HepG2 (cell line): ENCODE results near the gene IQCC. TPM values are rescaled to one million over a fixed set of nuclear protein-coding genes. Genes with fewer than 3 reads are reported as not detected.
A peak's percentile ranks its signal among the peaks of the same experiment; 100 is the strongest.

ENCODE experiments used
- ATF2 ChIP-seq: sonication (generic); formaldehyde crosslinking; IDR thresholded peaks from 2 replicates; pipeline ENCODE4 v1.4.0; 2020; ENCODE audit warnings: missing genetic modification reagents
- ETV5 ChIP-seq: IDR thresholded peaks from 2 replicates; pipeline ENCODE4 v1.6.1; 2018; ENCODE audit warnings: missing biosample characterization, missing genetic modification reagents, inconsistent platforms, borderline replicate concordance
- JDP2 ChIP-seq: sonication (generic); formaldehyde crosslinking; IDR thresholded peaks from 2 replicates; pipeline ENCODE4 v1.8.1; 2022; ENCODE audit warnings: missing genetic modification reagents, borderline replicate concordance
- KDM2A ChIP-seq: sonication (generic); formaldehyde crosslinking; IDR thresholded peaks from 2 replicates; pipeline ENCODE4 v1.4.0; 2020; ENCODE audit warnings: low read depth, missing genetic modification reagents, borderline replicate concordance
- MAFK ChIP-seq, 2 experiments: IDR thresholded peaks in 1 of 2; conservative IDR thresholded peaks in 1 of 2; 2 replicates each; pipeline ENCODE4 v1.6.1; 2011; ENCODE audit warnings: improper control_type of control experiment in 2 of 2, low read length in 2 of 2
- NFATC3 ChIP-seq: sonication (generic); formaldehyde crosslinking; IDR thresholded peaks from 2 replicates; pipeline ENCODE4 v1.5.1; 2020; ENCODE audit warnings: mild to moderate bottlenecking, missing genetic modification reagents
- NR2F6 ChIP-seq, 2 experiments: IDR thresholded peaks; 2 replicates each; pipeline ENCODE4 v1.6.1; 2016; ENCODE audit warnings: antibody characterized with exemption in 1 of 2, mild to moderate bottlenecking in 1 of 2
- PRDM15 ChIP-seq: sonication (generic); formaldehyde crosslinking; IDR thresholded peaks from 2 replicates; pipeline ENCODE4 v1.4.0; 2020; ENCODE audit warnings: missing genetic modification reagents
- RCOR2 ChIP-seq: IDR thresholded peaks from 2 replicates; pipeline ENCODE4 v1.6.1; 2016; ENCODE audit warnings: missing biosample characterization, missing genetic modification reagents
- SP4 ChIP-seq: sonication (generic); formaldehyde crosslinking; IDR thresholded peaks from 2 replicates; pipeline ENCODE4 v1.8.1; 2023; ENCODE audit warnings: mild to moderate bottlenecking, missing genetic modification reagents
- THAP8 ChIP-seq: sonication (generic); formaldehyde crosslinking; IDR thresholded peaks from 2 replicates; pipeline ENCODE4 v1.5.1; 2020; ENCODE audit warnings: missing genetic modification reagents, mild to moderate bottlenecking, borderline replicate concordance
- XBP1 ChIP-seq: sonication (generic); formaldehyde crosslinking; IDR thresholded peaks from 2 replicates; pipeline ENCODE4 v1.5.0; 2020; ENCODE audit warnings: missing genetic modification reagents
- ZBTB43 ChIP-seq: sonication (generic); formaldehyde crosslinking; conservative IDR thresholded peaks from 2 replicates; pipeline ENCODE4 v1.4.0; 2020; ENCODE audit warnings: missing genetic modification reagents
- ZNF253 ChIP-seq: sonication (generic); formaldehyde crosslinking; IDR thresholded peaks from 2 replicates; pipeline ENCODE4 v1.8.0; 2022; ENCODE audit warnings: mild to moderate bottlenecking, missing genetic modification reagents, borderline replicate concordance
- ZNF484 ChIP-seq: sonication (generic); formaldehyde crosslinking; IDR thresholded peaks from 2 replicates; pipeline ENCODE4 v1.5.1; 2020; ENCODE audit warnings: mild to moderate bottlenecking, low read depth, missing genetic modification reagents, borderline replicate concordance
- ZNF574 ChIP-seq: sonication (generic); formaldehyde crosslinking; IDR thresholded peaks from 2 replicates; pipeline ENCODE4 v1.4.0; 2020; ENCODE audit warnings: missing genetic modification reagents
- ZNF740 ChIP-seq: sonication (generic); formaldehyde crosslinking; IDR thresholded peaks from 2 replicates; pipeline ENCODE4 v1.4.0; 2020; ENCODE audit warnings: missing genetic modification reagents
- polyA plus RNA-seq, 8 experiments: library from polyadenylated mRNA; depleted of rRNA in 3 of 8; stranded (reverse) in 7 of 8; unstranded in 1 of 8; fragments of >200 nt; fragmentation: Illumina TruSeq in 4 of 8; extraction: Trizol in 4 of 8; gene quantifications; 2 replicates each; pipeline versions ENCODE4 v1.2.1 to v1.2.3, GENCODE V29; 2011 to 2016; ENCODE audit warnings: low read depth in 4 of 8, missing spikeins in 1 of 8, mixed read lengths in 1 of 8; ENCODE audit not compliant: insufficient read depth in 1 of 8
- total RNA-seq, 5 experiments: library from RNA; depleted of rRNA; stranded (reverse); fragments of >200 nt; fragmentation: Illumina TruSeq; extraction: Trizol; gene quantifications; 2 replicates each; pipeline ENCODE4 v1.2.3, GENCODE V29; 2016; ENCODE audit warnings: low read depth in 1 of 5

IQCC gene
- total and polyA plus RNA-seq, 2 of the 13 experiments (the other 11 are each of a cell fraction or from before 2014, with no cell fraction given): 1.7 to 3.0 TPM

- no peak for TF ChIP-seq NR2F6 (IDR thresholded peaks at IDR 0.05)
- no peak for TF ChIP-seq NR2F6 (CRISPR knock-in tag; IDR thresholded peaks at IDR 0.05)
- TF ChIP-seq PRDM15 (CRISPR knock-in tag): no peak
- no peak for TF ChIP-seq ZNF574
- TF ChIP-seq MAFK (conservative IDR thresholded peaks at IDR 0.05 in 1 of 2, IDR thresholded peaks at IDR 0.05 in 1 of 2; ENCODE audit: low read length in 2 of 2): no peak
- no peak for TF ChIP-seq ZNF484 (CRISPR knock-in tag)
- TF ChIP-seq NFATC3 (CRISPR knock-in tag): no peak
- TF ChIP-seq RCOR2 (CRISPR knock-in tag): peak; percentile 54; the same call in 1 of the 2 replicates
- TF ChIP-seq THAP8 (CRISPR knock-in tag): no peak
- TF ChIP-seq XBP1 (CRISPR knock-in tag): no peak
- peak; percentile 81; the same call in 1 of the 2 replicates for TF ChIP-seq ETV5
- no peak for TF ChIP-seq ZNF253
- TF ChIP-seq ZBTB43: no peak
- TF ChIP-seq KDM2A: no peak
- no peak for TF ChIP-seq SP4 (CRISPR knock-in tag)
- no peak for TF ChIP-seq ATF2
- TF ChIP-seq JDP2 (CRISPR knock-in tag): no peak
- no peak for TF ChIP-seq ZNF740 (CRISPR knock-in tag)
Measured at GRCh38 chr1:32255072-32256071, 49.9 kb downstream of the IQCC start (continued).
